ENCODE results near the gene RNU7-1.

DNA sequence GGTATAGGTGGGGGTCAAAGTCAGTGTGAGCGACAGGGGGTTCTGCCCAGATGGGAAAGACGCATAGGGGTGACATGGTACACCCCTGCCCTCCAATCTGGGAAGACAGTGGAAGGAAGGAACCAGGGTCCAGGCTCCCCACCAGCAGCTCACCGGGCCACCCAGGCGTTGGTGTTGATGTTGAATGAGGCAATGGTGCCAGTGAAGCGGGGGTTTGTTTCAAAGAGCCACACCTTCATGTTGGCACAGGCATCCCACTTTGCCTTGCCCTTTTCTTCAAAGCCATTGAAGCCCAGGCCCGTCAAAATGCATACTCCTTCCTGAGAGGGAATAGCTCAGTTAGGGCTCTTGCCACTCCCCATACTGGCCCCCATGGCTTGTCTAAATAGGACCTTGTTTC is 34.6 kb downstream of the RNU7-1 start:
- no peak for TF ChIP-seq CTCF (IDR thresholded peaks at IDR 0.05)
- TF ChIP-seq POLR2A (IDR thresholded peaks at IDR 0.05) = no peak

Data from ovary (tissue), 3 donors.